H9 (cell line): ENCODE data around the gene IFIH1. TPM values are rescaled to one million over a fixed set of nuclear protein-coding genes. Genes with fewer than 3 reads are reported as not detected.

Experiments
- DNase-seq: peaks from one replicate; pipeline ENCODE4 v3.0.0-alpha.2; 2017
- H2AFZ ChIP-seq: one replicate; pipeline ENCODE4 v1.6.1; 2013; ENCODE audit warnings: mild to moderate bottlenecking, low read length, control low read depth, moderate library complexity
- H2AK5ac ChIP-seq: 2 replicates; pipeline ENCODE4 v1.6.1; 2013; ENCODE audit warnings: low read length, control low read depth, mixed read lengths; ENCODE audit not compliant: insufficient read length
- H2BK120ac ChIP-seq: one replicate; pipeline ENCODE4 v1.6.1; 2013; ENCODE audit warnings: low read depth, mild to moderate bottlenecking, low read length, control low read depth, inconsistent platforms; ENCODE audit not compliant: poor library complexity, severe bottlenecking
- H2BK12ac ChIP-seq: 2 replicates; pipeline ENCODE4 v1.6.1; 2013; ENCODE audit warnings: low read length, control low read depth, mixed read lengths, low read depth; ENCODE audit not compliant: insufficient read length
- H2BK15ac ChIP-seq: 2 replicates; pipeline ENCODE4 v1.6.1; 2013; ENCODE audit warnings: low read depth, low read length, control low read depth
- H2BK20ac ChIP-seq: one replicate; pipeline ENCODE4 v1.6.1; 2013; ENCODE audit warnings: low read depth, mild to moderate bottlenecking, low read length, control low read depth, inconsistent platforms; ENCODE audit not compliant: poor library complexity, severe bottlenecking
- H2BK5ac ChIP-seq: 2 replicates; pipeline ENCODE4 v1.6.1; 2013; ENCODE audit warnings: low read length, control low read depth, mixed read lengths; ENCODE audit not compliant: insufficient read length
- H3K14ac ChIP-seq: 2 replicates; pipeline ENCODE4 v1.6.1; 2013; ENCODE audit warnings: low read length, control low read depth; ENCODE audit not compliant: insufficient read depth
- H3K18ac ChIP-seq: 2 replicates; pipeline ENCODE4 v1.6.1; 2013; ENCODE audit warnings: low read depth, mild to moderate bottlenecking, mixed read lengths, low read length, control low read depth; ENCODE audit not compliant: insufficient read length
- H3K23ac ChIP-seq: 2 replicates; pipeline ENCODE4 v1.6.1; 2013; ENCODE audit warnings: low read length, control low read depth, mixed read lengths, low read depth; ENCODE audit not compliant: insufficient read length
- H3K23me2 ChIP-seq: 2 replicates; pipeline ENCODE4 v1.6.1; 2013; ENCODE audit warnings: low read depth, mild to moderate bottlenecking, mixed read lengths, low read length, control low read depth; ENCODE audit not compliant: insufficient read length, poor library complexity, severe bottlenecking
- H3K27ac ChIP-seq: 2 replicates; pipeline ENCODE4 v1.5.1; 2013; ENCODE audit warnings: low read length, control low read depth, mixed read lengths, low read depth; ENCODE audit not compliant: insufficient read length
- H3K27me3 ChIP-seq: 2 replicates; pipeline ENCODE4 v1.6.1; 2013; ENCODE audit warnings: low read length, control low read depth, inconsistent platforms; ENCODE audit not compliant: insufficient read depth
- H3K4ac ChIP-seq: 2 replicates; pipeline ENCODE4 v1.6.1; 2013; ENCODE audit warnings: low read depth, mild to moderate bottlenecking, control low read depth, inconsistent platforms, low read length, moderate library complexity
- H3K4me1 ChIP-seq: 2 replicates; pipeline ENCODE4 v1.6.1; 2013; ENCODE audit warnings: low read length, control low read depth, inconsistent platforms; ENCODE audit not compliant: insufficient read depth
- H3K4me2 ChIP-seq: 2 replicates; pipeline ENCODE4 v1.6.1; 2013; ENCODE audit warnings: low read length, control low read depth, mixed read lengths; ENCODE audit not compliant: insufficient read length, insufficient read depth
- H3K56ac ChIP-seq: 2 replicates; pipeline ENCODE4 v1.6.1; 2013; ENCODE audit warnings: low read depth, mild to moderate bottlenecking, mixed read lengths, low read length, control low read depth; ENCODE audit not compliant: insufficient read length
- H3K79me1 ChIP-seq: 2 replicates; pipeline ENCODE4 v1.6.1; 2013; ENCODE audit warnings: low read depth, mild to moderate bottlenecking, moderate library complexity, low read length, control low read depth, inconsistent platforms; ENCODE audit not compliant: insufficient read depth, poor library complexity, severe bottlenecking
- H3K79me2 ChIP-seq: 2 replicates; pipeline ENCODE4 v1.6.1; 2013; ENCODE audit warnings: low read length, control low read depth, inconsistent platforms; ENCODE audit not compliant: insufficient read depth
- H3K9ac ChIP-seq: 2 replicates; pipeline ENCODE4 v1.6.1; 2013; ENCODE audit warnings: low read length, control low read depth, mixed read lengths; ENCODE audit not compliant: insufficient read length; ENCODE audit errors: extremely low read depth
- H3K9me3 ChIP-seq: one replicate; pipeline ENCODE4 v1.6.1; 2013; ENCODE audit warnings: low read depth, low read length, inconsistent platforms; ENCODE audit not compliant: control insufficient read depth
- H3T11ph ChIP-seq: one replicate; pipeline ENCODE4 v1.6.1; 2013; ENCODE audit warnings: mild to moderate bottlenecking, low read length, control low read depth, inconsistent platforms
- H4K20me1 ChIP-seq: one replicate; pipeline ENCODE4 v1.6.1; 2013; ENCODE audit not compliant: control insufficient read depth, insufficient read length, insufficient read depth
- H4K5ac ChIP-seq: 2 replicates; pipeline ENCODE4 v1.6.1; 2013; ENCODE audit warnings: low read depth, mild to moderate bottlenecking, mixed read lengths, low read length, control low read depth; ENCODE audit not compliant: insufficient read length
- H4K8ac ChIP-seq: replicated peaks from 2 replicates; pipeline ENCODE4 v1.6.1; 2013; ENCODE audit warnings: low read length, control low read depth, mixed read lengths, low read depth; ENCODE audit not compliant: insufficient read length
- H4K91ac ChIP-seq: 2 replicates; pipeline ENCODE4 v1.6.1; 2013; ENCODE audit warnings: low read depth, mild to moderate bottlenecking, moderate library complexity, mixed read lengths, low read length, control low read depth; ENCODE audit not compliant: insufficient read length
- H3K27ac Mint-ChIP-seq, 3 experiments: 2 replicates in 2 of 3; 3 replicates in 1 of 3; pipeline ENCODE4 v1.8.0; 2020 to 2021; ENCODE audit warnings: mixed read lengths in 3 of 3, mild to moderate bottlenecking in 1 of 3, moderate library complexity in 1 of 3
- H3K27me3 Mint-ChIP-seq: 2 replicates; pipeline ENCODE4 v1.8.0; 2021; ENCODE audit warnings: low read depth, mild to moderate bottlenecking, moderate library complexity, mixed read lengths
- H3K36me3 Mint-ChIP-seq, 3 experiments: 2 replicates in 2 of 3; 3 replicates in 1 of 3; pipeline ENCODE4 v1.8.0; 2020 to 2021; ENCODE audit warnings: low read depth in 3 of 3, mixed read lengths in 3 of 3; ENCODE audit not compliant: insufficient read depth in 1 of 3
- H3K4me1 Mint-ChIP-seq, 2 experiments: 2 replicates each; pipeline ENCODE4 v1.8.0; 2020; ENCODE audit warnings: mixed read lengths in 2 of 2
- H3K4me3 Mint-ChIP-seq, 2 experiments: 2 replicates in 1 of 2; 3 replicates in 1 of 2; pipeline ENCODE4 v1.8.0; 2020 to 2021; ENCODE audit warnings: mild to moderate bottlenecking in 2 of 2, mixed read lengths in 2 of 2, moderate library complexity in 1 of 2
- H3K9me3 Mint-ChIP-seq, 2 experiments: 2 replicates in 1 of 2; 3 replicates in 1 of 2; pipeline ENCODE4 v1.8.0; 2020; ENCODE audit warnings: mild to moderate bottlenecking in 2 of 2, mixed read lengths in 2 of 2, moderate library complexity in 1 of 2
- CTCF ChIP-seq: fragments of 200-600 bp; sonication (generic); conservative IDR thresholded peaks from 3 replicates; pipeline ENCODE4 v1.8.0; 2021; ENCODE audit warnings: antibody characterized with exemption, mild to moderate bottlenecking
- WGBS: extraction: QIAGEN DNeasy Blood & Tissue Kit; methylation state at CpG from one replicate; pipeline ENCODE4 v1.1.7; 2013; ENCODE audit warnings: missing lambda C conversion rate, low lambda C conversion rate, mixed read lengths; ENCODE audit not compliant: insufficient read length; ENCODE audit errors: extremely low coverage; 5-methylcytosine and 5-hydroxymethylcytosine counted together
- total RNA-seq: library from RNA; stranded (reverse); gene quantifications from 2 replicates; pipeline ENCODE4 v1.2.1, GENCODE V29; 2021

IFIH1 gene
- total RNA-seq, 1 experiment from 2014 or later: 0.81 TPM

- Histone ChIP-seq H3K9me3 (no peaks in the 10 kb centered on the region), H3K18ac (no peak overlapping the region), H3K4me2 (no peak overlapping the region), H2BK20ac (no peak overlapping the region), H4K8ac (no peak overlapping the region), H2AFZ (no peak overlapping the region), H3K9ac (no peak overlapping the region), H2BK15ac (no peak overlapping the region), H3T11ph (no peak overlapping the region), H3K23me2 (no peaks in the 10 kb centered on the region), H2BK5ac (no peak overlapping the region), H3K27me3 (no peaks in the 10 kb centered on the region), H3K4me1 (no peaks in the 10 kb centered on the region), H3K14ac (no peak overlapping the region), H3K79me2 (no peaks in the 10 kb centered on the region), H2BK12ac (no peak overlapping the region), H3K23ac (no peak overlapping the region), H3K4ac (no peak overlapping the region), H3K56ac (no peak overlapping the region), H4K5ac (no peak overlapping the region), H2BK120ac (no peak overlapping the region), H3K79me1 (no peaks in the 10 kb centered on the region), H2AK5ac (no peak overlapping the region), H4K20me1 (no peaks in the 10 kb centered on the region), H4K91ac (no peak overlapping the region), H3K27ac (no peak overlapping the region)
- Mint-ChIP-seq H3K9me3 (no peaks in the 10 kb centered on the region), H3K4me3 (no peak overlapping the region), H3K27me3 (peaks cover 5% of the 10 kb centered on the region), H3K27ac (no peak overlapping the region; a peak in 1 of 7 replicates), H3K4me1 (no peaks in the 10 kb centered on the region), H3K36me3 (no peaks in the 10 kb centered on the region)
- no CpG with 5 or more reads among the region's 3 CpGs for WGBS
- DNase-seq: peak; percentile 36
- peak; percentile 63 for TF ChIP-seq CTCF
Measured at GRCh38 chr2:162333968-162334367, 15.5 kb upstream of the IFIH1 start.
